Stimulated activated CD8-positive, alpha-beta memory T cell treated with anti-CD3 and anti-CD28 coated beads, Interleukin-2, amount 100 ng/mL, for 1 hour (primary cell): ENCODE data around the gene WBP1L.
"Not testable (repeated sequence)": the region's sequence is repeated elsewhere in the genome, so short reads cannot be mapped to it uniquely, and the experiment has no call there.

Experiments used
- DNase-seq, 2 donors: peaks; one replicate each; pipeline ENCODE4 v3.0.0-alpha.2; 2020; ENCODE audit warnings: low read depth in 2 of 2

The WBP1L gene

GRCh38 chr10:102723989-102724388 lies 19.8 kb upstream of the WBP1L start:
- DNase-seq = no peak

- DNase-seq = no peak
These were observed 17.5 kb upstream of the WBP1L start for GRCh38 chr10:102726274-102726673.

- DNase-seq = no peak
These were observed 16.5 kb upstream of the WBP1L start for GRCh38 chr10:102727037-102727818.

GRCh38 chr10:102729029-102730026 lies 14.4 kb upstream of the WBP1L start:
- DNase-seq = peak; percentile 28 to 34

- DNase-seq = no peak
These were observed 12.4 kb upstream of the WBP1L start for GRCh38 chr10:102731222-102731800.

GRCh38 chr10:102732661-102733060 lies 11.1 kb upstream of the WBP1L start:
- DNase-seq = no peak

- no peak for DNase-seq
These were observed 8.6 kb upstream of the WBP1L start for GRCh38 chr10:102735065-102735562.

- DNase-seq = no peak
These were observed 5.0 kb upstream of the WBP1L start for GRCh38 chr10:102738692-102739121.

GRCh38 chr10:102740229-102740628 lies 3.5 kb upstream of the WBP1L start:
- no peak for DNase-seq

GRCh38 chr10:102741726-102742237 lies 2.0 kb upstream of the WBP1L start:
- DNase-seq = no peak

- DNase-seq = not testable (repeated sequence)
These were observed 1.4 kb upstream of the WBP1L start for GRCh38 chr10:102742313-102742712.

- DNase-seq = no peak
These were observed 615 bp upstream of the WBP1L start for GRCh38 chr10:102743078-102743587.

GRCh38 chr10:102744374-102745051 lies 765 bp downstream of the WBP1L start:
- no peak for DNase-seq

- no peak for DNase-seq
These were observed 1.4 kb downstream of the WBP1L start for GRCh38 chr10:102745157-102745556.

GRCh38 chr10:102752266-102752930 lies 8.7 kb downstream of the WBP1L start:
- DNase-seq = no peak

- DNase-seq = no peak
These were observed 9.4 kb downstream of the WBP1L start for GRCh38 chr10:102752934-102753664.

GRCh38 chr10:102753718-102754117 lies 10.0 kb downstream of the WBP1L start:
- DNase-seq = no peak

GRCh38 chr10:102757323-102757722 lies 13.6 kb downstream of the WBP1L start:
- no peak for DNase-seq

- no peak for DNase-seq
These were observed 14.6 kb downstream of the WBP1L start for GRCh38 chr10:102758240-102758932.
